Measurements from ENCODE around the gene RIBC2. TPM values are rescaled to one million over a fixed set of nuclear protein-coding genes. Genes with fewer than 3 reads are reported as not detected.

Gene RIBC2
- total and polyA plus RNA-seq, 10 of the 15 experiments (the other 5 are each of a cell fraction or from before 2014, with no cell fraction given), result 0.10 TPM; not detected in 9

DNA sequence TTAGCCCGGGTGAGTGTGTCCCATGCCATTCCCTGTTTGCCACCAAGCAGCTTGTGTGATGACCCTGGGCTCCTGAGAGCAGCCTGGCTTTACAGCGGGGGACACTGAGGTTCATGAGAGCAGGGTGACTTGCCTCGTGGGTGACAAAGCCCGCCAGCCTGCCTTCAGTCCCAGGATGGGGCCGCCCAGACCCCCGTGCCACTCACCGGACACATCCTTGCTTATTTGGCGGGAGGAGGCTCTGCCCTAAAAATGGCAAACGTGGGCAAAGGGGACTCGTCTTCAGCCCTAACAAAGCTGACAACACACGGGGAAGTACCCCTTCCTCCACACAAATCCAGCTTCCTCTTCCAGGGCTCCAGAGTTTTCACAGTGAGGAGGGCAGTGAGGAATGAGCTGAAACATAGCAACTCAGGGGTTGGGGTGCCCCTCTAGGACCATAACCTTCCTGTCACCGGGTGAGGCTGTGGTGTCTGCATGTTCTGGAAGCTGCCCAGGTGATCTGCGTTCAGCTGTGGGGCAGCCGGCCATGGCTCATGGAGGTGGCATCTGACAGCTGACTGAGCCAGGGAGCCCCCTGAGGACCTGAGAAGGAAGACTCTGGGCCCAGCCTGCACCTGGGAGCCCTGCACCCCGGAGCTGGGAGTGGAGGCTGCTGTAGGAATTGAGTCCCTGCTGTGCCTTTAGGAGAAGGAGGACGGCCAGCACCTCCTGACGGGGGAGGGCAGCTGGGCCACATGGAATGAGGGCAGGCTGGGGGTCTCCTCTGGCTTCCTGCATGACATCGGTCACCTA, 16.7 kb downstream of the RIBC2 start:
- intact Hi-C loops (cut with micrococcal nuclease; ENCODE audit: unreplicated experiment) (no loop called here), in situ Hi-C loops (cut with MboI) (loop anchor here (5.0 kb wide), 1 partner anchor 163 kb away; no protein-coding TSS in a partner anchor)
- no peak overlapping the region for H3K4me2 ChIP-seq (ENCODE audit: control insufficient read depth, insufficient read depth)
- ChIA-PET RAD21 (ENCODE audit: unreplicated experiment) (no interaction called here), POLR2A (no interaction called here), SMC1A (ENCODE audit: uncharacterized antibody, unreplicated experiment) (no interaction called here), CTCF (interaction anchor here (0.7 kb wide), 1 partner anchor 11 kb away, joined by 3 read pairs; no protein-coding TSS in a partner anchor)
- H3K4me1 ChIP-seq (ENCODE audit: control insufficient read depth, insufficient read depth, low read length), result no peaks in the 10 kb centered on the region
- no peak for ATAC-seq
- no peak for TF ChIP-seq CBX3 (IDR thresholded peaks at IDR 0.05; ENCODE audit: borderline replicate concordance, low read depth)
- no peak for TF ChIP-seq CBFB (IDR thresholded peaks at IDR 0.05; ENCODE audit: low read depth)
- no peak for TF ChIP-seq PAX8 (IDR thresholded peaks at IDR 0.05)
- no peak for TF ChIP-seq SIX5 (IDR thresholded peaks at IDR 0.05; ENCODE audit: low read depth, low read length, severe bottlenecking)
- no peak for TF ChIP-seq SPI1 (IDR thresholded peaks at IDR 0.05; ENCODE audit: borderline replicate concordance, insufficient read depth, low read depth, low read length)
- H3K79me2 ChIP-seq (ENCODE audit: control insufficient read depth, insufficient read depth, low read length), result no peaks in the 10 kb centered on the region
- no peak for DNase-seq (ENCODE audit: low read depth, low spot score)
- H2AFZ ChIP-seq (ENCODE audit: control insufficient read depth, low read depth, low read length), result no peak overlapping the region
- H3K27me3 ChIP-seq (replicated peaks in 1 of 2; ENCODE audit: control insufficient read depth in 2 of 2, insufficient read depth in 2 of 2, low read length in 1 of 2), result no peaks in the 10 kb centered on the region; a peak in 1 of 4 replicates
- FAIRE-seq, result no peak
- no peak overlapping the region for H3K27ac ChIP-seq (ENCODE audit: control insufficient read depth, insufficient read depth)
- H3K36me3 ChIP-seq (ENCODE audit: control insufficient read depth in 2 of 2, insufficient read depth in 2 of 2, low read length in 1 of 2), result no peaks in the 10 kb centered on the region
- no TSS peak for BruUV-seq (replicated peaks)
- no peak overlapping the region for H3K9ac ChIP-seq (ENCODE audit: control insufficient read depth, insufficient read depth, low read length)
- H3K9me3 ChIP-seq (replicated peaks; ENCODE audit: control insufficient read depth, insufficient read depth, low read length), result no peaks in the 10 kb centered on the region; the same call in 2 of the 3 replicates
- no peak overlapping the region for H3K4me3 ChIP-seq
- 21% methylated on average over 18 of the region's 18 CpGs for WGBS (ENCODE audit: insufficient coverage, insufficient replicate concordance, low lambda C conversion rate, missing lambda C conversion rate)
- H4K20me1 ChIP-seq (ENCODE audit: control insufficient read depth, insufficient read depth), result no peaks in the 10 kb centered on the region

DNA sequence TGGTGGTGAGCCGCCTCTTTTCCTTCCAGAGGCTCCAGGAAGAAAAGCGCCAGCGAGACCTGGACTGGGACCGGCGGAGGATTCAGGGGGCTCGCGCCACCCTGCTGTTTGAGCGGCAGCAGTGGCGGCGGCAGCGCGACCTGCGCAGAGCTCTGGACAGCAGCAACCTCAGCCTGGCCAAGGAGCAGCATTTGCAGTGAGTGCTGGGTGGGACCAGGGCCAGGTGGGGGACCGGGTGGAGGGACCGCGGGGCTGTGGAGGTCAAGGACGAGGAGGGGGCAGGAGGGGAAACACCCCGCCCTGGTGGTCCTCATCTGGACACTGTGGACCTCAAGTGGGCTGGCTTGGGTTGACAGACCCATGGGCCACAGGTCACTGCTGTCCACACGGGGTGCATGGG, 17.4 kb downstream of the RIBC2 start:
- WGBS (ENCODE audit: insufficient coverage, insufficient replicate concordance, low lambda C conversion rate, missing lambda C conversion rate), result 56% methylated on average over 16 of the region's 19 CpGs
- FAIRE-seq (no peak), ATAC-seq (no peak), DNase-seq (ENCODE audit: low read depth, low spot score) (no peak)
- intact Hi-C loops (cut with micrococcal nuclease; ENCODE audit: unreplicated experiment) (no loop called here), in situ Hi-C loops (cut with MboI) (loop anchor here (5.0 kb wide), 1 partner anchor 164 kb away; no protein-coding TSS in a partner anchor)
- ChIA-PET POLR2A (no interaction called here), SMC1A (ENCODE audit: uncharacterized antibody, unreplicated experiment) (no interaction called here), RAD21 (ENCODE audit: unreplicated experiment) (no interaction called here), CTCF (no interaction called here)
- H3K4me3 ChIP-seq, result no peak overlapping the region
- no peaks in the 10 kb centered on the region; a peak in 1 of 4 replicates for H3K27me3 ChIP-seq (replicated peaks in 1 of 2; ENCODE audit: control insufficient read depth in 2 of 2, insufficient read depth in 2 of 2, low read length in 1 of 2)
- H3K79me2 ChIP-seq (ENCODE audit: control insufficient read depth, insufficient read depth, low read length), result no peaks in the 10 kb centered on the region
- no peaks in the 10 kb centered on the region for H4K20me1 ChIP-seq (ENCODE audit: control insufficient read depth, insufficient read depth)
- no TSS peak for BruUV-seq (replicated peaks)
- no peaks in the 10 kb centered on the region; the same call in 2 of the 3 replicates for H3K9me3 ChIP-seq (replicated peaks; ENCODE audit: control insufficient read depth, insufficient read depth, low read length)
- no peaks in the 10 kb centered on the region for H3K36me3 ChIP-seq (ENCODE audit: control insufficient read depth in 2 of 2, insufficient read depth in 2 of 2, low read length in 1 of 2)
- no peak overlapping the region for H3K9ac ChIP-seq (ENCODE audit: control insufficient read depth, insufficient read depth, low read length)
- H3K4me2 ChIP-seq (ENCODE audit: control insufficient read depth, insufficient read depth), result no peak overlapping the region
- no peak for TF ChIP-seq GATAD2B (conservative IDR thresholded peaks at IDR 0.05; ENCODE audit: low read depth)
- no peak for TF ChIP-seq BACH1 (IDR thresholded peaks at IDR 0.05; ENCODE audit: borderline replicate concordance)
- no peak for TF ChIP-seq EZH2 (IDR thresholded peaks at IDR 0.05; ENCODE audit: borderline replicate concordance, control insufficient read depth, low read depth, low read length)
- no peaks in the 10 kb centered on the region for H3K4me1 ChIP-seq (ENCODE audit: control insufficient read depth, insufficient read depth, low read length)
- H3K27ac ChIP-seq (ENCODE audit: control insufficient read depth, insufficient read depth), result no peak overlapping the region
- H2AFZ ChIP-seq (ENCODE audit: control insufficient read depth, low read depth, low read length), result no peak overlapping the region
